HG03354 (cell line): ENCODE data around the gene CACYBP.
"Not testable (repeated sequence)": the region's sequence is repeated elsewhere in the genome, so short reads cannot be mapped to it uniquely, and the experiment has no call there.

Source experiments
- ATAC-seq: cut with Tn5 transposase; IDR thresholded peaks from one replicate; pipeline ENCODE4 v1.9.1; 2021; ENCODE audit warnings: mild to moderate bottlenecking; ENCODE audit not compliant: unreplicated experiment, poor library complexity, severe bottlenecking

CACYBP gene

GRCh38 chr1:175002910-175003517 is 3.3 kb downstream of the CACYBP start:
- no peak for ATAC-seq

GRCh38 chr1:175003521-175003920 is 3.8 kb downstream of the CACYBP start:
- ATAC-seq = no peak

DNA sequence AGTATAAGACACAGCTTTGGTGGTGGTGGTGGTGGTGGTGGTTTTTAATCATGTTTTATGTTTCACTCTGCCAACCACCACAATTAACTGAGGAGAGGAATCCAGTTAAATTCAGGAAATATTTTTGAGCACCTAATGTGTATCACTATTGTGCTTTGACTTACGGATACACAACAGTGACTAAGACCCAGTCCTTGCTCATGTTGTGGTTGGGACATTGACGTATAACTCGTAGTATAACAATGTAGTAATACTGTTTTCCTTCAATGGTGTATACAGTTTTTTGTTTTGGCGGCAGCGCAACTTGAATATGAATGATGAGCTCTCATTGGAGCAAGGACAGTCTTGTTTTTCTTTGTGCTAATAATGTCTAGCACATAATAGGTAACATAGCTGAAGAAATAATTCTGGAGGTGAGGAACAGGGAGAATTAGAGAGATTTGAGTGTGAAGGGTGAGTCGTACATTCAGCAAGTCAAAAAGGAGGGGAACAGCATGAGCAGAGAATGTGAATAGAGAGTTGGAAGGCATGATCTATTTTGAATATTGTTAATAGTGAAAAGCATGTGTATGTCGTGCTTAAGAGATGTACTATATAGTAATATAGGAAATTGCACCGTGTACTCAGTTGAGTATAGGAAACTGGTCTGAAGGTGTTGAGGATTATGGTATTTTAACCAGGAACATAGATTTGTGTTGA is 5.5 kb downstream of the CACYBP start:
- no peak for ATAC-seq

GRCh38 chr1:175009532-175009931 is 9.8 kb downstream of the CACYBP start:
- no peak for ATAC-seq

- ATAC-seq = no peak
These were observed 13.7 kb downstream of the CACYBP start for GRCh38 chr1:175013445-175013844.

DNA sequence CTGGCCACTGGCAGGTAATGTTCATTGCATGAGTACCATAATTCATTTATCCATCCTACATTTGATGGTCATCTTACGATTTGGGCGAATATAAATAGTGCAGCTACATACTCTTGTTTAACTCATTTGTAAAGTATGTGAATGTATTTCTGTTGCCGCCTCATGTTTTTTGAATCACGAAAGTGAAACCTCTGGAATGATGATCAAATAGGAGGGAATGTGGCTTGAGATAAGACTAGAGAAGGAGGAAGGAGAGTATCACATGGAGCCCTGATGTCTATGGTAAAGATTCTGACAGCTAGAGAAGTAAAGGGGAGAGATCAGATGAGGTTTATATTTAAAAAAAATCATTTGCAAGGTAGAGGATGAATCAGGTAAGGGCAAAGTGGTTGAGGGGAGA is 15.5 kb downstream of the CACYBP start:
- no peak for ATAC-seq

GRCh38 chr1:175019524-175019923 is 19.8 kb downstream of the CACYBP start:
- ATAC-seq = no peak

GRCh38 chr1:175023043-175023921 is 23.5 kb downstream of the CACYBP start, which contains the start of gene MRPS14:
MRPS14 (minus strand) TSS chr1:175023425; CDS start chr1:175023408, 17 bp downstream.
- peak; percentile 94 for ATAC-seq

- not testable (repeated sequence) for ATAC-seq
These were observed 24.1 kb downstream of the CACYBP start for GRCh38 chr1:175023922-175024242.

- no peak for ATAC-seq
These were observed 25.0 kb downstream of the CACYBP start for GRCh38 chr1:175024773-175025172.

- ATAC-seq = no peak
These were observed 34.2 kb downstream of the CACYBP start for GRCh38 chr1:175033953-175034352.

- no peak for ATAC-seq
These were observed 35.0 kb downstream of the CACYBP start for GRCh38 chr1:175034775-175035174.

- no peak for ATAC-seq
These were observed 36.1 kb downstream of the CACYBP start for GRCh38 chr1:175035865-175036264.

- ATAC-seq = no peak
These were observed 36.7 kb downstream of the CACYBP start for GRCh38 chr1:175036476-175036875.

- no peak for ATAC-seq
These were observed 37.7 kb downstream of the CACYBP start for GRCh38 chr1:175037416-175037815.

DNA sequence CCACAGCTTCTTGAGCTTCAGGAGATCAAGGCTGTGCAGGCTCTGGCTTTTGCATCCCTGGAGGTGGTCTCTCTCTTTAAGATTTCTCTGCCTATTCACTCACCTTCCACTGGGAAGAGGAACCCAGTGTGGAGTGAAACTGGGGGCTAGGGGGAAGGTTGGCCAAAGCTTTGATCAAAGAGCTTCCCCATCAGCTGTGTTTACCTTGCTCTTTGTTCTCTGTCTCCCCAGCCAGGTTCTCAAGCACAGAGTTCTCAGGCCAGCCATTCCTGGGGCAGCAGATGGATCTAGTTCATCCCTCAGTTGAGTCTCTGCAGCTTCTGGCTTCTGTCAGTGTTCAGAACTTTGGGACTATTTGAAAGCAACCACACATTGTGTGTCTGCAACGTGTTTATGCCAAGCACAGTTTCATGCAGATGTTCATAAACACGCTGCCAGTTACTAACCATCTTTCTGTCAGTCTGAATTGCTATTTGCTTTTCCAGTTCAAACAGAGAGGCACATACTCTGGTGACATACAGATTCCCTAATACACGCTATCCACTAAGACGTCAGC is 40.7 kb downstream of the CACYBP start:
- ATAC-seq = no peak

- no peak for ATAC-seq
These were observed 42.9 kb downstream of the CACYBP start for GRCh38 chr1:175042650-175043049.

- no peak for ATAC-seq
These were observed 44.1 kb downstream of the CACYBP start for GRCh38 chr1:175043824-175044223.

DNA sequence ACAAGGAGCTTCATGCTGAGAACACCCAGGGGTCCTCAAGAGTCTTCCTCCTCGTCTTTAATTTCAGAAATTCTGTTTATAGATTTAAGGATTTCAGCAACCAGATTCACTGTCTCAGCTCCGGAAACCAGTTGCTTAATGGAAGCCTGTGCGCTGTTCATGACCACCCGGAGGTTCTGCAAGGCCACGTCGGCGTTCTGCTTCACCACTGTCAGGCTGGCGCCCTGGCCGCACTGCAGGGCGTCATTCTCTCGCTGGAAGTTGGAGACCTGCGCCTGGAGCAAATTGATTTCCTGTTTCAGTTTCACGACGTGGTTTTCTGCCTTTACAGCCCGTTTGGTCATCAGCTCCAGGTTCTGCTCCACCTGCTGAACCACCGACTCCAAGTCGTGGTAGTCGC is 44.8 kb downstream of the CACYBP start:
- ATAC-seq = not testable (repeated sequence)

DNA sequence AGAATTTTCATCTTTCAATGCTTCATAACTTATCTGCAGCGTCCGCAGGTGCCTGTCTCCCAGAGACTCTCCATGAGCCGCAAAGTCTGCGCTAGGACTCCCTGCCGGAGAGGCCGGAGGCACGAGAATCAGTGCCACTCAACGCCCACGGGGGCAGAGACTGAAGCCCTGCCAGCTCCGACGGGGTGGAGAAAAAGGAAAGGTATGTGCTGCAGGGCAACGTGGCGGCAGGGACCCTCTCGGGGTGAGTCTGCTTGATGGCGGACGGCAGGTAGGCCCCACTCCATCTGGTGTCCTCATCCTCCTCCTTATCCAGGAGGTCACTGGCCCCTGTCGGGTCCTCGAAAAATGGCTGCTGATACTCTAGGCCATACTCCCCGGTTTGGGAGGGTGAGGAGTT is 45.4 kb downstream of the CACYBP start:
- ATAC-seq = no peak
